GM18909 (cell line): ENCODE data around the gene SMPD3.
A peak's percentile ranks its signal among the peaks of the same experiment; 100 is the strongest.

ENCODE experiments used
- ATAC-seq: cut with Tn5 transposase; IDR thresholded peaks from one replicate; pipeline ENCODE4 v1.9.1; 2021; ENCODE audit warnings: mild to moderate bottlenecking; ENCODE audit not compliant: unreplicated experiment, poor library complexity

SMPD3 gene

GRCh38 chr16:68388124-68388523, 60.2 kb downstream of the SMPD3 start:
- no peak for ATAC-seq

GRCh38 chr16:68387301-68387700, 61.0 kb downstream of the SMPD3 start:
- ATAC-seq: no peak

- ATAC-seq: no peak
Observed at GRCh38 chr16:68386628-68387027, 61.7 kb downstream of the SMPD3 start.

GRCh38 chr16:68385371-68385770, 62.9 kb downstream of the SMPD3 start:
- ATAC-seq: no peak

GRCh38 chr16:68384288-68385161, 63.8 kb downstream of the SMPD3 start:
- ATAC-seq: no peak

- ATAC-seq: no peak
Observed at GRCh38 chr16:68383858-68384257, 64.5 kb downstream of the SMPD3 start.

- peak; percentile 60 for ATAC-seq
Observed at GRCh38 chr16:68382296-68382718, 66.0 kb downstream of the SMPD3 start.

- ATAC-seq: no peak
Observed at GRCh38 chr16:68381363-68381724, 67.0 kb downstream of the SMPD3 start.

- no peak for ATAC-seq
Observed at GRCh38 chr16:68380676-68381362, 67.5 kb downstream of the SMPD3 start.

GRCh38 chr16:68380348-68380670, 68.0 kb downstream of the SMPD3 start:
- ATAC-seq: no peak

GRCh38 chr16:68379472-68380347, 68.6 kb downstream of the SMPD3 start:
- ATAC-seq: no peak

- ATAC-seq: no peak
Observed at GRCh38 chr16:68378436-68379415, 69.6 kb downstream of the SMPD3 start.

- no peak for ATAC-seq
Observed at GRCh38 chr16:68377667-68378393, 70.5 kb downstream of the SMPD3 start.

GRCh38 chr16:68377221-68377620, 71.1 kb downstream of the SMPD3 start:
- ATAC-seq: no peak

- ATAC-seq: no peak
Observed at GRCh38 chr16:68376590-68376989, 71.7 kb downstream of the SMPD3 start.

- ATAC-seq: no peak
Observed at GRCh38 chr16:68375801-68376536, 72.3 kb downstream of the SMPD3 start.

- ATAC-seq: no peak
Observed at GRCh38 chr16:68374961-68375660, 73.2 kb downstream of the SMPD3 start.
